ENCODE results near the gene S1PR2.
"Not testable (repeated sequence)": the region's sequence is repeated elsewhere in the genome, so short reads cannot be mapped to it uniquely, and the experiment has no call there.

The S1PR2 gene

GRCh38 chr19:10252707-10253106 lies 21.6 kb upstream of the S1PR2 start:
- no peak for DNase-seq

GRCh38 chr19:10251792-10252694 lies 20.9 kb upstream of the S1PR2 start, which contains the start of gene MRPL4:
Gene MRPL4 (plus strand): TSS chr19:10252214. CDS start chr19:10252254, 40 bp downstream.
- DNase-seq: peak; percentile 98

DNA sequence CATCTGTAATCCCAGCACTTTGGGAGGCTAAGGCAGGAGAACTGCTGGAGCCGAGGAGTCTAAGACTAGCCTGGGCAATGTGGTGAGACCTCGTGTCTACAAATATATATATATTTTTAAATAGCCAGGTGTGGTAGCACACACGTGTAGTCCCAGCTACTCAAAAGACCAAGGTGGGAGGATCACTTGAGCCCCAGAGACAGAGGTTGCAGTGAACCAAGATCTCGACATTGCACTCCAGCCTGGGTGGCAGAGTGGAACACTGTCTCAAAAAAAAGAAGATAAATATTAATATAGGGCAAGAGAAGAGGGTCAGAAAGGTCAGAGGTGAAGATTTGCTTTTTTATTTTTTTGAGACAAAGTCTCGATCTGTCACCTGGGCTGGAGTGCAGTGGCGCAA lies 15.4 kb upstream of the S1PR2 start:
- DNase-seq: no peak

- no peak for DNase-seq
Measured at GRCh38 chr19:10245189-10245939, 14.2 kb upstream of the S1PR2 start.

- no peak for DNase-seq
Measured at GRCh38 chr19:10243606-10244005, 12.5 kb upstream of the S1PR2 start.

DNA sequence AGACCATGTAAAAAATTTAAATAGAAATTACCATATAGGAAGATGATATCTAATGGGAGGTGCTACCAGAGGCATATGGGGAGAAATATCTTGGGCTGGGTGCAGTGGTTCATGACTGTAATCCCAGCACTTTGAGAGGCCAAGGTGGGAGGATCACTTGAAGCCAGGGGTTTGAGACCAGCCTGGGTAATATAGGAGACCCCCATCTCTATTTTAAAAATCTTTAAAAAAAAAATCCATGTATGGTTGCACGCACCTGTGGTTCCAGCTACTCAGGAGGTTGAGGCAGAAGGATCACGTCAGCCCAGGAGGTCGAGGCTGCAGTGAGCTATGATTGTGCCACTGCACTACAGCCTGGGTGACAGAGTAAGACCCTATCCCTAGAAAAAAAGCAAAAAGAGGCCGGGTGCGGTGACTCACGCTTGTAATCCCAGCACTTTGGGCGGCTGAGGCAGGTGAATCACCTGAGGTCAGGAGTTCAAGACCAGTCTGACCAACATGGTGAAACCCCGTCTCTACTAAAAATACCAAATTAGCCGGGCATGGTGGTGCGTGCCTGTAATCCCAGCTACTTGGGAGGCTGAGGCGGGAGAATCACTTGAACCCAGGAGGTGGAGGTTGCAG lies 10.8 kb upstream of the S1PR2 start:
- not testable (repeated sequence) for DNase-seq

GRCh38 chr19:10238172-10238783 lies 7.1 kb upstream of the S1PR2 start:
- peak; percentile 53 for DNase-seq

DNA sequence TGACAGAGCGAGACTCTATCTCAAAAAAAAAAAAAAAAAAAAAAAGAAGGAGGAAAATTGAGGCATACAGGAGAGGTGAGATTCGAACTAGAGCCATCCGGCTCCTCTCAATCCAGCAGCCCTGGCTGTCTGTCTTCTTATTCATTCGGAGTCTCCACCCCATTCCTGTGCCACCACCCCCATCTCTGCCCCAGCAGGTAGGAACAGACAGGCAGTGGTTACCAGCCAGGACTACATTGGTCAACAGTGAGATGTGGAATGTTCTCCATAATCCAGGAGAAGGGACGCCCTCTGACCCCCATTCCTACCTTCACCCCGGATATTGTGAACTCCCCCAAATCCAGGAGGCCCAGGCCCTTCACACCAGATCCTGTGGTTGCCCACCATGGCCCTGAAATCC lies 6.6 kb upstream of the S1PR2 start:
- no peak for DNase-seq

- not testable (repeated sequence) for DNase-seq
Measured at GRCh38 chr19:10235409-10235808, 4.3 kb upstream of the S1PR2 start.

GRCh38 chr19:10235003-10235402 lies 3.9 kb upstream of the S1PR2 start:
- DNase-seq: no peak

- no peak for DNase-seq
Measured at GRCh38 chr19:10233946-10234345, 2.8 kb upstream of the S1PR2 start.

DNA sequence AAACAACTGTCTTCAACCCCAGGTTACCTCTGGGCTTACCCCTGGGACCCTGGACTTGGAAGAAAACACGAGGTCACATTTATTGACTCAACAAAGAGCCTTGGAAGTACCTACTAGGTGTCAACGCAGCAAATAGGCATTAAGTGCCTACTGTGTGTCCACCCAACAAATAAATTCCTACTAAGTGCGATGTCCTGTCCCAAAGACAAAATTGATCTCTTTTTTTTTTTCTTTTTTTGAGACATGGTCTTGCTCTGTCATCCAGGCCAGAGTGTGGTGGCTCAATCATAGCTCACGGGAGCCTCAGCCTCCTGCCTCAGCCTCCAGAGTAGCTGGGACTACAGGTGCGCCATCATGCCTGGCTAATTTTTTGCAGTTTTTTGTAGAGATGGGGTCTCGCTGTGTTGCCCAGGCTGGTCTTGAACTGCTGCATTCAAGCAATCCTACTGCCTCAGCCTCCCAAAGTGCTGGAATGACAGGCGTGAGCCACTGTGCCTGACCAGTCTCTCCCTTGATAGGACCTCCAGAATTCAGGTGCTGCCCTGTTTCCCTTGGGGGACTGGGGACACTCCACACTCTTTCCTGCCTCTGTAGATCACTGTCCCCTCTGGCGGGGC lies 589 bp upstream of the S1PR2 start:
- DNase-seq: no peak

- no peak for DNase-seq
Measured at GRCh38 chr19:10230173-10230860, 814 bp downstream of the S1PR2 start.

GRCh38 chr19:10228920-10229319 lies 2.2 kb downstream of the S1PR2 start:
- DNase-seq: no peak

DNA sequence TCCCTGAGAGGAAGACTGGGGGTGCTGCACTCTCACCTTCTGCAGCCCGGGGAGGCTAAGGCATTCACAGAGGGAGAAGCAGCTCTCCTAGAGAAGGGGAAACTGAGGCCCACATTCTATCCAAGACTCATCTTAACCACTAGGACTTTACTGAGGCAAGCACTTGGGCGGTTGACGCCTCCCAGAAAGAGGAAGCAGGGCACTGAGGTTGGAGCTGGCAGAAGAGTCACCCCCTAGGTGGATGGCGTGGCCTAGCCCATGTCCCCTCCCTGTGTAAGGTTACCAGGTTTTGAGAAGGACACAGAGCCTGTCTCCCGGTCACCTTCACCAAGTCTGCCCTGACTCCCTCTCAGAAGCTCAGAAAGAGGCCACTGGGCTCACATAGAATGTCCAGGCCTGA lies 2.7 kb downstream of the S1PR2 start:
- DNase-seq: no peak

DNA sequence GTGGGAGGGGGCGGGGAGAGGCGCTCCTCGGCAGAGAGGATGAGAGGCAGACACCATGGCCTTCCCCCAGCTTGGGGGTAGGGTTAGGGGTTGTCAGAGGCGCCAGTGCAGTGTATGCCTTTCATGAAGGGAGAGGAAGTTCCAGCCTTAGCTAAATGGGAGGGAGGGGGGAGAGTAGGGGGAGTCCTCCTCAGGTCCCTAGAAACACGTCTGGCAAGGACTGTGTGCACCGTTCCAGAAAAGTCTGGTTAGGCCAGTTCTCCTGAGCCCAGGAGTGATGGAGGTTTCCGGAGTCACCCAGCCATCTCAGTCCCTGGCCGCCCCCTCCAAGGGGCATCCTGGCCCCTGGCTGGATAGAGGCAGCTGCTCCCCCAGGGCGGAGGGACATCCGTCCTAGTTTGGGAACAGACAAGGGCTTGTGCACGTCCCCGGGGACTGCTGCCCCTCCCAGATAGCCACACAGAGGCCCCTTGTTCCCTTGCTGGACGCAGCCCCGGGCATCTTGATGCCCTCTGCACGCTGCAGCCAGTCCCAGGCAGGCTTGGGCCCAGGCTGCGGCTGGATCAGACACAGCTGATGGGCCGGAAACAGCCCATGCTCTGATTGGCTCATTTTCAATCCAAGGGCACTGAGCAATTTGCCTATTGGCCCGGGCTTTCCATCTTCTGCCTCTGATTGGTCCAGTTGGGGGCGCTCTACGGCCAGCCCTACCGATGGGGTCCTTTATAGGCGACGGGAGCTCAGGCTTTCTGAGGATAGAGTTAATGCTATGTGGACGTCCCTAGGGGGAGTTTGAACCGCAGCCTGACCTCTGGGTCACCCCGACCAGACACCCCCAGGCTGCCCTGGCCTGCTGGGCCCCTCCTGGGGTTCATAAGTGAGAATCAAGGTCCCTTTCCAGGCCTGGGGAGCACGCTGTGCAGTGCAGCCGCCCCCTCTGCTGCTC lies 3.8 kb downstream of the S1PR2 start:
- DNase-seq: no peak

DNA sequence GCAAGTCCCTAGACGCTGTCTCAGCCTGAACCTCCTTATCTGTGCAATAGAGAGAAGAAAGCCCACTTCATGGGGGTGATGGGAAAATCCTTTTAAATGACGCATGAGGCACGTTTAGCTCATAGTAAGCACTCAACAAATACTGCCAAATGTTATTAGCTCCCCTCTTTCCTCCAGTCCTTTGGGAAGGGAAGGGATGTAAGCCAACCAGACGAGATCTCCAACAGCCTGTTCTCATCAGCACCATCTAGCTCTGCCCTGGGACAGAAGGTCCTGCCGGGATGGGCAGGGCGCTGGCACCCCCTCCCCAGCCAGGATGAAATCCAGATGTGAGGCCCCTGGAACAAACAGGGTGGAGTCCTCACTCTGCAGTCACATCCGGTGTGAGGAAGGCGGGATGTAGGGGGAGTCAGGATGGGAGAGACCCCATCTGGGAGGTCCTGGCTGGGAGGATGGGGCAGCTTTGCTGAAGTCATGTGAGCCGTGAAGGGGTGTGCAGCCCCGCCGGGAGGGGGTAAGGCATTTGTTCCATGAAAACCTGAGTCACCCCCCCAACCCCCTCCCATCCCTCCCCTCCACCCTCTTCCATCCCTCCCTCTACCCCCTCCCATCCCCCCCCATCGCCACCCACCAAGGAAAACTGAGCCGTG lies 4.6 kb downstream of the S1PR2 start:
- no peak for DNase-seq

DNA sequence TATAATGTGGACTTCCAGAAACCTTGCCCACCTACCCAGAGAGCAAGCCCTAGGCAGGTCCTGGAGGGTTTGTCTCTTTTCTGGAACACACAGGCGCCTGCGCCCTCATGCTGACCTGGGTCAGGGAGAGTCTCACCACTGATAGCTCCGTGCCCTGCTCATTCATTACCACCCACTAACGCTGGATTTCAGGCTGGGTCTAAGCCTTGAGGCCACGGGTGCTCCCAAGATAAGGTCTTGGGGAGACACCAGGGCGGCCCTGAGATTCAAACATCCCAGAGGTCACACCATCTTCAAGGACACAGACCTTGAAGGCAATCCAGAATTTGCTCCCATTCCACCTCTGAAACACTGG lies 5.1 kb downstream of the S1PR2 start:
- DNase-seq: no peak

GRCh38 chr19:10224337-10224736 lies 6.8 kb downstream of the S1PR2 start:
- no peak for DNase-seq

- DNase-seq: no peak
Measured at GRCh38 chr19:10223488-10224213, 7.5 kb downstream of the S1PR2 start.

Data from NCI-H226 (cell line).